WERI-Rb-1 (cell line): ENCODE results near the gene CD79B.
"Not testable (repeated sequence)": the region's sequence is repeated elsewhere in the genome, so short reads cannot be mapped to it uniquely, and the experiment has no call there.

Experiments
- DNase-seq: peaks from one replicate; pipeline ENCODE4 v3.0.0-alpha.2; 2020
- H3K27ac ChIP-seq: fragments of 250-450 bp; sonication (Bioruptor Pico); 2 replicates; pipeline ENCODE4 v1.5.1; 2020; ENCODE audit warnings: mild to moderate bottlenecking, moderate library complexity
- H3K27me3 ChIP-seq: fragments of 250-450 bp; sonication (Bioruptor Pico); 2 replicates; pipeline ENCODE4 v1.5.1; 2021; ENCODE audit warnings: mild to moderate bottlenecking, low read depth, moderate library complexity; ENCODE audit not compliant: insufficient read depth, severe bottlenecking
- H3K36me3 ChIP-seq: fragments of 250-450 bp; sonication (Bioruptor Pico); 2 replicates; pipeline ENCODE4 v1.5.1; 2020; ENCODE audit warnings: mild to moderate bottlenecking, moderate library complexity
- H3K4me3 ChIP-seq: 2 replicates; pipeline ENCODE4 v1.5.1; 2011; ENCODE audit warnings: low read depth, mild to moderate bottlenecking, control low read depth, low read length
- H3K9me3 ChIP-seq: fragments of 250-450 bp; sonication (Bioruptor Pico); 2 replicates; pipeline ENCODE4 v1.5.1; 2021; ENCODE audit warnings: mild to moderate bottlenecking, moderate library complexity; ENCODE audit not compliant: severe bottlenecking
- TF ChIP-seq, protein P1 (sequence below): IDR thresholded peaks from 2 replicates; pipeline ENCODE4 v1.5.1; 2011; ENCODE audit warnings: low read depth, mild to moderate bottlenecking, control low read depth, inconsistent platforms, low read length

The CD79B gene

DNA sequence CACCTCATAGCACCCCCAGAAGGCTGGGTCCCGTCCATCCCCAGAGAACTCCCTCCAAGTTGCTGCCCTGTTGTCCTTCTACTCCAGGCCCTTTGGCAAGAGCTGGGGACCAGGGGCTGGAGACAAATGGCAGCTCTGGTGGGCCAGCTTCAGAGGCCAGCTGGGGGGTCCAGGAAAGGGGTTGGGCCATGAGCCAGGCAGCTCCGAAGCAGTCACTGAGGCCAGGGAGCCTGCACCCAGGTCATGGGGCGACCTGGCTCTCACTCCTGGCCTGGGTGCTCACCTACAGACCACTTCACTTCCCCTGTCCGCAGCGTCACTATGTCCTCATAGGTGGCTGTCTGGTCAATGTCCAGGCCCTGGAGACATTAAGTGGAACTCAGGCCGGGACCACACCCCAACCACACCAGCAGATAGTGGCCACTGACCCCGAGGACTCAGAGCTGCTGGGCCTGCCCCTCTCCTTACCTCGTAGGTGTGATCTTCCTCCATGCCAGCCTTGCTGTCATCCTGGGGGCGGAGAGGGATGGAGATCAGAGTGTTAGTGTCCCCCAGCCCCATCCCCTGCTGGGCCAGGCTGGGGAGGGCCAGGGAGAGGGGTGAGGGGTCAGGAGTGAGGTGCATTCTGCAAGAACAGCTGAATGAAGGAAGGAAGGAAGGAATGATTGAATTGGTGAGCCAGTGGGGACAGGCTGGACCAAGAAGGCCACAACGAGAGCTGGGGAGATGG lies 3.0 kb downstream of the CD79B start:
- Histone ChIP-seq H3K27ac (no peak overlapping the region), H3K9me3 (no peaks in the 10 kb centered on the region), H3K27me3 (no peaks in the 10 kb centered on the region), H3K36me3 (no peaks in the 10 kb centered on the region), H3K4me3 (no peak overlapping the region)
- DNase-seq: no peak
- TF ChIP-seq, protein P1, sequence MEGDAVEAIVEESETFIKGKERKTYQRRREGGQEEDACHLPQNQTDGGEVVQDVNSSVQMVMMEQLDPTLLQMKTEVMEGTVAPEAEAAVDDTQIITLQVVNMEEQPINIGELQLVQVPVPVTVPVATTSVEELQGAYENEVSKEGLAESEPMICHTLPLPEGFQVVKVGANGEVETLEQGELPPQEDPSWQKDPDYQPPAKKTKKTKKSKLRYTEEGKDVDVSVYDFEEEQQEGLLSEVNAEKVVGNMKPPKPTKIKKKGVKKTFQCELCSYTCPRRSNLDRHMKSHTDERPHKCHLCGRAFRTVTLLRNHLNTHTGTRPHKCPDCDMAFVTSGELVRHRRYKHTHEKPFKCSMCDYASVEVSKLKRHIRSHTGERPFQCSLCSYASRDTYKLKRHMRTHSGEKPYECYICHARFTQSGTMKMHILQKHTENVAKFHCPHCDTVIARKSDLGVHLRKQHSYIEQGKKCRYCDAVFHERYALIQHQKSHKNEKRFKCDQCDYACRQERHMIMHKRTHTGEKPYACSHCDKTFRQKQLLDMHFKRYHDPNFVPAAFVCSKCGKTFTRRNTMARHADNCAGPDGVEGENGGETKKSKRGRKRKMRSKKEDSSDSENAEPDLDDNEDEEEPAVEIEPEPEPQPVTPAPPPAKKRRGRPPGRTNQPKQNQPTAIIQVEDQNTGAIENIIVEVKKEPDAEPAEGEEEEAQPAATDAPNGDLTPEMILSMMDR: no peak

GRCh38 chr17:63928172-63928666 lies 3.9 kb downstream of the CD79B start:
- Histone ChIP-seq H3K4me3 (no peak overlapping the region), H3K27me3 (no peaks in the 10 kb centered on the region), H3K27ac (no peak overlapping the region), H3K9me3 (no peaks in the 10 kb centered on the region), H3K36me3 (no peaks in the 10 kb centered on the region)
- TF ChIP-seq, protein P1: no peak
- no peak for DNase-seq

GRCh38 chr17:63927464-63928171 lies 4.5 kb downstream of the CD79B start:
- H3K27me3 ChIP-seq: no peaks in the 10 kb centered on the region
- H3K27ac ChIP-seq: no peak overlapping the region
- TF ChIP-seq, protein P1: no peak
- no peaks in the 10 kb centered on the region for H3K36me3 ChIP-seq
- no peak overlapping the region for H3K4me3 ChIP-seq
- DNase-seq: no peak
- no peaks in the 10 kb centered on the region for H3K9me3 ChIP-seq

DNA sequence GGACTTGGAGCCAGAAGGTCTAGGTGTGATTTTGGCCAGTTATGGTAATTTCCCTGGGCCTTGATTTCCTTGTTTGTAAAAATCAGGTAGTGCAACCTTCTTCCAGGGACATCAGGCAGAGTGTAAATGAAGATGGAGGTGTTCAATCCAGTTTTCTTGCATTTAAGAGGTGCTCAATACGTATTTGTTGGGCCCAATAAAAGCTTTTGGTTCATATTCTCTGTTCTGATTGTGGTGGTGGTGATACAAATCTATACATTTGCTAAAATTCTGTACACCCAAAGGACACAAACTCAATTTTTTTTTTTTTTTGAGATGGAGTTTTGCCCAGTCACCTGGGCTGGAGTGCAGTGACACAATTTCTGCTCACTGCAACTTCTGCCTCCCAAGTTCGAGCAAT lies 6.0 kb downstream of the CD79B start:
- no peak for DNase-seq
- H3K27me3 ChIP-seq: no peaks in the 10 kb centered on the region
- H3K4me3 ChIP-seq: no peak overlapping the region
- H3K36me3 ChIP-seq: no peaks in the 10 kb centered on the region
- no peaks in the 10 kb centered on the region for H3K9me3 ChIP-seq
- H3K27ac ChIP-seq: no peak overlapping the region
- TF ChIP-seq, protein P1: no peak

- TF ChIP-seq, protein P1: no peak
- Histone ChIP-seq H3K9me3 (no peaks in the 10 kb centered on the region), H3K27ac (no peak overlapping the region), H3K4me3 (no peak overlapping the region), H3K36me3 (no peaks in the 10 kb centered on the region), H3K27me3 (no peaks in the 10 kb centered on the region)
- no peak for DNase-seq
Observed at GRCh38 chr17:63925615-63926014, 6.5 kb downstream of the CD79B start.

DNA sequence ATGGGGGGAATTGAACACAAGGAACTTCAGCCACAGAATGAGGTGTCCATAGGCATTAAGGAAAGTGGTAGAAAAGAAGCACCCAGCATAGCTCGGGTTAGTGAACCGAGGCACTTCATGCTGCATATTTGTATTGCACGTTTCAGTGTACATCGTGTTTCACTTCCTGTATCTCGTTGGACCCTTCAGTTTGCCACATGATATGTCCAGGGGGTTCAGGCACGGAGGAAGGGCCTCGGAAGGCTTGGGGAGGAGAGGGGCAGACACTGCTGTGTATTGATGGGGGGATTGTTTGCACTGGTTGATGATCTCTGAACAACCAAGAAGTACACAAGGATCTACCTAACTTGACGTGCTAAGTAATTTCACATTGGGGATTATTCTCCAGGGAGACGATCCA lies 9.7 kb downstream of the CD79B start:
- not testable (repeated sequence) for H3K27me3 ChIP-seq, H3K4me3 ChIP-seq, H3K36me3 ChIP-seq, H3K9me3 ChIP-seq, H3K27ac ChIP-seq, DNase-seq

- not testable (repeated sequence) for H3K27ac ChIP-seq
Observed at GRCh38 chr17:63920779-63921178, 11.4 kb downstream of the CD79B start.

DNA sequence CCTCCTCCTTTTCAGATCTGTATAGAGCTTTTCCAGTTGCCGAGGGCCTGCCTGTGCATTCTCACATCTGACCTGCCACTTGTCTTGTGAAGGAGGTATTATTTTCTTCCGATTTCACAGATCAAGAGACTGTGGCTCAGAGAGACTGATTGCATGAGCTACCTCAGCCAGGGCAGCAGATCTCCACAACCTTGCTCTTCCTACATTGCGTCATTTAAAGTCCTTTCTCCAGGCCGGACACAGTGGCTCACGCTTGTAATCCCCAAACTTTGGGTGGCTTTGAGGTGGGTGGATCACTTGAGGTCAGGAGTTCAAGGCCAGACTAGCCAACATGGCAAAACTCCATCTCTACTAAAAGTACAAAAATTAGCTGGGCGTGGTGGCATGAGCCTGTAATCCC lies 12.1 kb downstream of the CD79B start:
- not testable (repeated sequence) for DNase-seq, H3K4me3 ChIP-seq, H3K36me3 ChIP-seq, H3K27me3 ChIP-seq, H3K9me3 ChIP-seq, H3K27ac ChIP-seq

More at GRCh38 chr17:63920779-63921178, 11.4 kb downstream of the CD79B start:
- not testable (repeated sequence) for DNase-seq, H3K4me3 ChIP-seq, H3K36me3 ChIP-seq, H3K27me3 ChIP-seq, H3K9me3 ChIP-seq
